ELF-1 (cell line): ENCODE results near the gene WDR45B.

Source experiments
- DNase-seq: peaks from one replicate; pipeline ENCODE4 v3.0.0-alpha.2; 2016; ENCODE audit warnings: low read depth, low spot score

WDR45B gene

DNA sequence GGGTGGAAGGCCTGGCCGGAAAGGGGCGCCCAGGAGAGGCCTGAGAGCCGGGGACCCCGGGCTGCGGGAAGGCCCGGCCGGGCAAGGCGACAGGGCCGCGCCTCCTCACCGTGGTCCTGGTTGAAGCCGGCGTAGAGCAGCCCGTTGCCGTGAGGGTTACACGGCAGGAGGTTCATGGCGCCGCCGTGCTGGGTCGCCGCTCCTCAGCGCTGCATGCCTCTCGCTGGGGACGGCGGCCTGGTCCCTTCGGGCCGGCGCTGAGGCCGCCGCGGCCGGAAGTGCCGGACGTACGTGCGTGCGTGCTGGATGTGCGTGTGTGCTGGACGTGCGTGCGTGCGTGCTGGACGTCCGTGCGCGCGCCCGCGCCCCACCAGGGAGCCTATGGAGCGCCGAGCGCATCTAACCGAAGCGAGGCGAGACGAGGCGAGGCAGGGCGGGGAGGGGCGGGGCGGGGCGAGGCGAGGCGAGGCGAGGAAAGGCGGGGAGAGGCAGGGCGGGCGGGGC is at the start of gene WDR45B:
Gene WDR45B, minus strand, starts transcription at position 280 of the 504 bp plus-strand sequence. Its CDS starts 104 bp downstream, at position 176.
- peak; percentile 97 for DNase-seq

DNA sequence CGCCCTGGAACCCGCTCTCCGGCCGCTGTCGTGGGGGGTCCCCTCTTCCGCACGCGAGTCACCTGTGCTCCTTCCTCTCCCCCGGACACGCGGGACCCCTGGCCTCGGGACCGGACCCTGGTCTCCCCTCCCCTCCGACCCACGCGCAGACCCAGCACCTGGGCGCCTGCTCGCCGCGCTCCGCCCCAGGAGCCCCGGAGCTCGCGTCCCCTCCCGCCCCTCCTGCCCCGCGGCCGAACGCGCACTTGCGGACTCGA is 49.5 kb upstream of the WDR45B start:
- no peak for DNase-seq

DNA sequence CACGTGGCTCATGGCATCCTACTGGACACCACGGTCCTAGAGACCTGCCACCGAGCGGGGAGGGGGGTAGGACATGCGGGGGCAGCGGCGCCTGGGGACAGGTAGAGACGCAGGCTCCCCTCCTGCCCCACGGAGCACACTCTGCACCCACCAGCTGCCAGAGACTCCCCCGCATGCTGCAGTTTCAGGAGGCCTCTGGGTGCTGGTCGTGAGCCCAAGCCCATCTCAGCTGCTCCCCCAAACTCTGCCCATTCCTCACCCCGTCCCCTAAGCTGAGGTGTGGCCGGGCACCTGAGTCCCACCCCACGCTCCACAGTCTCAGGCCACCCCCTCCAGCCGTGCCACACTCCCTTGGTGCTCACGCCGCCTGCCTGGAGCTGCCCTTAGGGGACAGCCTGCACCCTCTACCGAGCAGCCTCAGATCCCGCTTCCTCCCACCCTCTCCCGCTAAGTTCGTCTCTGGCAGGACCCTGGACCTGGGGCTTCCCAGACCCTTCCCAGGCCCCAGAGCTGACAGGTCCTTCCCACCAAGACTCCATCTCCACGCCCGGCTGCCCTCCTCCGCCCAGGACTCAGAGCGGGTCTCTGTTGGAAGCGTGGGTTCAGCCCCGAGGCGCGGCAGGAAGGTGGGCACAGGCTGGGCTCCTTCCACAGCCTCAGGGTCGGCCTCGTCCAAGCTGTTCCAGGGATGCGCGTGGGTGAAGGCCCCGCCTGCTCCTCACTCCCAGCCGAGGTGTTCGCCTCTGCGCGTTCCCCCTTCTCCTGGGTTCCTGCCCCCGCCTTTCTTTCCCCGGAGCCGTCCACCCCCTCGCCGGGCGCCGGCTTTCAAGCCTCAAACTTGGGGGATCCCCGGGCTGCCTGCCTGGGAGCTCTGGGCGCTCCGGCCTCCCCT is 48.9 kb upstream of the WDR45B start:
- no peak for DNase-seq

DNA sequence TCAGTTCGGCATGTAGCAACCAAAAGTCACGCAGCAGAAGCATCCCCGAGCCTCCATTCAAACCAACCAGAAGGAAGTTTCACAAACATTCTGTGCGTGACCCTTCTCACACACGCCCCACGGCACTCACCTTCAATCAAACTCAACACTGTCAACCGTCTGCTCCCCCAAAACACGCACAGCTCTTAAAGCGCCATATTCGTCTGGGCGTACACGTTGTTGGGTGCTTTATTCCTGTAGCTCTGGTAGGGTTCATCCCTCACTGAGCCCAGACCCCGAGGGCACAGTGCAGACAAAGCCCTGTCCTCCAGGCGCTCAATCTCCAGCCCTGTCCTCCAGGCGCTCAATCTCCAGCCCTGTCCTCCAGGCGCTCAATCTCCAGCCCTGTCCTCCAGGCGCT is 48.0 kb upstream of the WDR45B start:
- DNase-seq, result no peak

DNA sequence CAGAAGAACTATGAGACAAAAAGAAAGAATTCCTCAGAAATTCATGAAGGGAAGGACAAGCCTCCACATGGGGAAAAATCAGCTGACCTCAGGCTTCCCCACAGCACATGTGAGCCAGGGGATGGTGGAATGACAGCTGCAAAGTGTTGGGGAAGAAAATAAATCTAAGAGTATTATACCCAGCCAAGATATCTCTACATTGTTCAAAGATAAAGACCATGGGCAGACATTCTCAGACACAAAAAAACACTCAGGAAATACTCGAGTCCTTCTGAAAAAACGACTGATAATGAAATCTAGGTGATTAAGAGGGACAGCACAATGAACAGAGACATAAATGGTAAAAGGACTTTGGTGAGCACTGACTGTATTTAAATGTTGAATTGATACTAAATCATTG is 46.4 kb upstream of the WDR45B start:
- DNase-seq, result no peak

DNA sequence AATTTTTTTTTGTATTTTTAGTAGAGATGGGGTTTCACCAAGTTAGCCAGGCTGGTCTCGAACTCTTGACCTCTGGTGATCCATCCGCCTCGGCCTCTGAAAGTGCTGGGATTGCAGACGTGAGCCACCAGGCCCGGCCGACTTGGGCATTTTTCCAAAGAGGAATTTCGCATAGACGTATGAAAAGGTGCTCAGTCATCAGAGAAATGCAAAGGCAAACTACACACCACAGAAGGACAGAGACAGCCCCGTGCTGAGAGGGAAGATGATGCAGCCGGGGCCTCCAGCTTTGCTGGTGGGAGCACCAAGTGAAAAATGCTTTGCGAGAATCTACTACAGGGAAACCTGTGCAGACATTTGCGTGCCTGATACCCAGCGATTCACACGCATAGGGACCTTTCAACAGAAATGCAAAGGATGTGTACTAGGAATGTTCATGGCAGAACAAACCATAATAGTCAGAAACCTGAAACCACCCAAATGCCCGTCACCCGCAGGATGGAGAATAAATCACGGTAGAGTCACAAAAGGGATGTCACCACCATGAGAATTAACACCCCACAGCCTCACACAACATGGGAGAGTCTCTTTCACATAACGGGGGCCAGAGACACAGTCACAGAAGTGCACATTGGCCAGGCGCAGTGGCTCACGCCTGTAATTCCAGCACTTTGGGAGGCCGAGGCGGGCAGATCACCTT is 45.1 kb upstream of the WDR45B start:
- no peak for DNase-seq

DNA sequence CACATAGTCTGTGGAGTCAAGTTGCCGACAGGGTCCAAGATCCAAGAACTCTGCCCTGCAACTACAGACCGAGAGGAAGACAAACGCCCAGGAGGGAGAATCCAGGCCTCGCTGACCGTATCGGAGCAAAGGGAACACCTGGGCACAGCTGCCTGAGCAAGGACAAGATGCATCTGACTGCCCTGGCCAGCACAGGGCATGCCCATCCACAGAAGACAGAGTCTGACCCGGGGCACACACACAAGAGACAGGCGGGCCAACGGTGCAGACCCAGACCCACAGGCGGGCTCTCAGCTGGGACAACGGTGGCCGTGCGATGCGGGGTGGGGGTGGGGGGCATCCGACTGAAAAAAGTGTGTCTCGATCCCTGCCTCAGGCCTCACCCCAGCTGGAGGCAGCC is 44.0 kb upstream of the WDR45B start:
- no peak for DNase-seq

DNA sequence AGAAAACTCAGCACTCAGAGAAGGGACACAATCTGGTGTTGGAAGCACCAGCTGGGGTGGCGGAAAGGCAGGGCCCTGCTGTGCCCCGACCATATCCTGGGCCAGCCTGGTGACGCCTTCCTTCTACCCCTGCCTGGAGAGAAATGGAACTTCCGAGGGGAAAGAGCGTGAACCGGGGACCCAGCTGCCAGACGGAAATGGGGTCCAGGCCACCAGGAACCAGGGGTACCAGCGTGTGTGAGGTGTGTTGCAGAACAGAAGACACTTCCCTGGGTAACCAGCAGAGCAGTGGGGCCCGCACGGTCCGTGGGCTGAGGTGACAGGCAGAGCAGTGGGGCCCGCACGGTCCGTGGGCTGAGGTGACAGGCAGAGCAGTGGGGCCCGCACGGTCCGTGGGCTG is 43.5 kb upstream of the WDR45B start:
- DNase-seq, result no peak

DNA sequence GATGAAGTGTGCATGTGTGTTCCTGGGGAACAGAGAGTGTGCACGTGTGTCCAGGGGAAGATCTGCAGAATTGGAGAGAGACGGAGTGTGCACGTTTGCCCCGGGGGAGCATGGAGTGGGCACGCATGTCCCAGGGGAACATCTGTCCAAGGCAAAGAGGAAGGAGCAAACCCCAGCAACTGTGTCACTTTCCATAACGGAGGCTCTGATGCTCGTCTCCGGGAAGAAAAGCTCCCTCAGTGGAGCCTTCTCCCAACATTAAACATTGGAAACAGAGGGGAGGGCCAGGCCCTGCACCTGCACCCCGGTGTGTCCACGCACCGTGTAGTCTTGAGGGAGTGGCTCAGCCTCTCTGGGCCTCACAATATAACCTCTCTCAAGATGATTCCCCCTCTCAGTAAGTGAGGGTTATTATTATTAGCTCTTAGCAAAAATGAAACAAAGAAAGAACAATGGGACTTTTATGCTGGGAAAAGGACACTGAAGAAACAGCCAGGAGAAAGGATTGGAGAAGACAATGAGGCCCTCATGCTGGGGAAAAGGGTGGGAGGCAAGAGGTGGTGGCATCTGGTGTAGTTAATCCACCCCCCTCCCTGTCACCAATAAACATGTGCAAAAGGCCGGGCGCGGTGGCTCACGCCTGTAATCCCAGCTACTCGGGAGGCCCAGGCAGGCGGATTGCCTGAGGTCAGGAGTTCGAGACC is 42.7 kb upstream of the WDR45B start:
- DNase-seq, result no peak

DNA sequence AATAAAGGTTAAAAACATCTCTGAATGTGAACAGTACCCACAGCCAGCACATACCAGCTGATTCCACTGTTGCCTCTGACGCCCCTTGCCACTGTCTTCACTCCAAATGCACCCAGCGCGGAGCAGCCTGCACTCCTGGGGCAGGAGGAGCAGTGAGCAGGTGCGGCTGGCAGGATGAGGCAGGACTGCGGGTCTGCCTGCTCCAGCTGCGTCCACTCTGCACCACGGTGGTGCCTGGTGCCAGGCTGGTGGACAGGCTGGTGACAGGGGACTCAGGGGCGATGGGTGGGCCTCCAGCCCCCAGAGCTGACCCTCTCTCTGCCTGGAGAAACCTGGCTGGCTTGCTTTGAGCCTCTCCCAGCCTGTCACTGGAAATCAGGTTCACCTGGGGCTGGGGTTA is 40.8 kb upstream of the WDR45B start:
- DNase-seq, result no peak

DNA sequence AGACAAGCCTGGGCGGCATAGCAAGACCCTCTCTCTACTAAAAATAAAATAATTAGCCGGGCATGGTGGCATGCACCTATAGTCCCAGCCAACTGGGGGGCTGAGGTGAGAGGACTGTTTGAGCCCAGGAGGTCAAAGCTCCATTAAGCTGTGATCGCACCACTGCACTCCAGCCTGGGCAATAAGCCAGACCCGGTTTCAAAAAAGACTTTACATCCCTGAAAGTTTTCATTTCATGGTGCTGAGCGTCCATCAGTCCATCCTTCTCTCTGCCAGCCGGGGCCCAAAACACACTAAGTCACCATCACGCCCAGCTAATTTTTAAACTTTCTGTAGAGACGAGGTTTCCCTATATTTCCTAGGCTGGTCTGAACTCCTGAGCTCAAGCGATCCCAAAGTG is 39.6 kb upstream of the WDR45B start:
- DNase-seq, result no peak

DNA sequence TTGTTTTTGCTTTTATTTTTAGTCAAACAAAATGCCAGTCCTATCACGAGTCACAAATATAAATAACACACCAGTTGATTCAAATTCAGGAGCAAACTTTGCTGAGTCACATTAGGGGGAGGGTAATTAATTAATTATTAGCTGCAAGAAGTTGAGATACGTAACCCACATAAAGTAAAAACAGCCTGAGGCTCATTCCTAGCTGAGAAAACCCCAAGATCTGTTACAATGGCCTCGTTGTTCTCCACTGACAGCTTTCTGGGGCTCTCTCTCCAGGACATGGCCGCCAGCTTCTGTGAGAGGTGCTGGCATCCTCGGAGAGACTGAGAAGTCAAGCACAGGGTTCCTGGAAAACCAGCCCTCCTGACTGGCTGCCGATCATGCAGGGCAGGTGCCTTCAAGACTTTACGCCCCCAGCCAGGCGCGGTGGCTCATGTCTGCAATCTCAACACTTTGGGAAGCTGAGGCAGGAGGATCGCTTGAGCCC is 39.2 kb upstream of the WDR45B start:
- no peak for DNase-seq

DNA sequence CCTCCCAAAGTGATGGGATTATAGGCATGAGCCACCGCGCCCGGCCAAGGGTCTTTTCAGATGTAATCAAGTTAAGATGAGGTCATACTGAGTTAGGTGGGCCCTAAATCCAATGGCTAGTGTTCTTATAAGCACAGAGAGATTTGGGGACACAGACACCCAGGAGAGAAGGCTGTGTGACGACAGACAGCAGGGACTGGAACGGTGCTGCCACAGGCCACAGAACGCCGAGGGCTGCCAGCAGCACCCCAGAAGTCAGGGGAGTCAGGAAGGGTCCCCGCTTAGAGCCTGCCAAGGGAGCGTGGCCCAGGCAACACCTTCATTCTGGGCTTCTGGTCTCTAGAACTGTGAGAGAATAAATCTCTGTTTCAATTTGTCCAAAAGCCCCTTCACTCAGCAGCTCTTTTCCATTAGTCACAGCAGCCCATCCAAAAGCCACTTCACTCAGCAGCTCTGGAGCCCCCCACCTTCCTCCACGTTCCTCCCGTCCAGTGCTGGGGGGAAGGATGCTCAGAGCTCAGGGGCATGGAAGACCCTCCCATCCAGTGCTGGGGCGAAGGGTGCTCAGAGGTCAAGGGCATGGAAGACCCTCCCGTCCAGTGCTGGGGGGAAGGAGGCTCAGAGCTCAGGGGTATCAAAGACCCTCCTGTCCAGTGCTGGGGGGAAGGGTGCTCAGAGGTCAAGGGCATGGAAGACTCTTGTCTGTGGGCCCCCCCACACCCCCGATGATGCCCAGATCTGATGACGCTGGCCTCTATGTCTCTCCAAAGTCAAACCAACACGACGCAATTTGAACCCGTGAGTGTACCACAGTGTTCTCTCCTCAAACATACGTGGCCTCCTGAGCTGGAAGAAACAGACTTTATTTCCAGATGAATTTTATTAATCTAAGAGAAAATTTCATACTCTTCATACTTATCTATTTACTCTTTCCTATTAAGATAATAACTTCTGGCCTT is 38.4 kb upstream of the WDR45B start:
- no peak for DNase-seq

DNA sequence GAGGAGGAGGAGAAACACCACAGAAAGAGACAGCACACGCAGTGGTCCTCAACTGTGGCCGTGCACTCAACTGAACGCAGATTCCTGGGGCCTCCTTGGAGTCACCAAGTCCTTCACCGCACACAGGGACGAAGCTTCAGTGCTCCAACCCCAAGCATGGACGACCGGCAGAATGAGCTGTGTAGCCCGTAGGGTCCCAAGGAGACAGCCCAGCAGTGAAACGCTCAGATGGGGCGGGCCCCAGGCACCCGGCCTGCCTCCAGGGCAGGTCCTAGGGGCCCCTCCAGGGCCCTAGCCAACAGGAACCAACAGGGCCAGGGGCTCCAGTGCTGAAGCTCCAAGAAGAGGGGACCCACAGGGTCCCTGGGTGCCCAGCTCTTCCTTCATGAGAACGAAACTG is 37.0 kb upstream of the WDR45B start:
- no peak for DNase-seq

DNA sequence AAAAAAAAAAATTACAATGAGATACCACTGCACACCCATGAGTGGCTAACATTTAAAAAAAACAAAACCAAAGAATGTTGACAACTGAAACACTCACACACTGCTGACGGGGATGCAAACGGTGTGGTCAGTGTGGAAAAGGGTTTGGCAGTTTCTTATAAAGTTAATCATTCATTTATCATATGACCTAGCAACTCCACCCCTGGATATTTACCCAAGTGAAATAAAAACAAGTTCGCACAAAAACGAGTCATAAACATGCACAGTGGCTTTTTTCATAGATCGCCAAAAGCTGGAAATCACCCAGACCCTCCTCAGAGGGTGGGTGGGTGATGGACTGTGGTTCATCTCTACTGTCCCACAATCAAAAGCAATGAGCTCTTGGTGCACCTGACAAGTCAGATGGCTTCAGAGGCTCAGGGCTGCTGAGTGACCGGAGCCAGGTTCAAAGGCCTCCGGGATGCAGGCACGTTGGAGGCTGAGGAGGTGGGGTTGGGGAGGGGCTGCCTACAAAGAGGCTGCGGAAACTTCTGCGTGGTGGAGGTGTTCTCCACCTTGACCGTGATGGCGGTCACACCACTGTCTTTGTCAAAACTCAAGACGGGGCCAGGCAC is 36.1 kb upstream of the WDR45B start:
- no peak for DNase-seq

DNA sequence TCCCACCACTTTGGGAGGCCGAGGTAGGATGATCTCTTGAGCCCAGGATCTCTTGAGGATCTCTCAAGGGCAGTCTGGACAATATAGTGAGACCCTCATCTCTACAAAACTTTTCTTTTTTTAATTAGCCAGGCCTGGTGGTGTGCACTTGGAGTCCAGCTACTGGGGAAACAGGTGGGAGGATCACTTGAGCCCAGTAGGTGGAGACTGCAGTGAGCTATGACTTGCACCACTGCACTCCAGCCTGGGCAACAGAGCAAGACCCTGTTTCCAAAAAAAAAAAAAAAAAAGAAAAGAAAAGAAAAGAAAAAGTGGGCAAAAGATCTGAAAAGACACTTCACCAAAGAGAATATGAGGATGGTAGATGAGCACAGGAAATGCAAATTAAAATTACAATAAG is 35.3 kb upstream of the WDR45B start:
- DNase-seq, result no peak

DNA sequence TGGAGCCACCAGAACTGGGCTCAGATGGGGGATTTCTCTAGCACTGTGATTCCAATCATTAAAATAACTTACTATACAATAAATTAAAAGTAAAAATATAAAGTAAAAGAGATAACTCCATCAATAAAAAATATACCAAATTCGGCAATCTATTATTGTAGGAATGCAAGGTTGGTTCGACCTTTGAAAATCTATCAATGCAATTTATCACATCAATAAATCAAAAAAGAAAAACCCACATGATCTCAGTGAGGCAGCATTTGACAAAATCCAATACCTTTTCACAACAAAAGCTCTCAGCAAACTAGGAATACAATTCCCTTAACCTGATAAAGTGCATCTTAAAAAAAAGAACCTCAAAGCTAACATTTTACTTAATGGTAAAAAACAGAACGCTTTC is 33.3 kb upstream of the WDR45B start:
- DNase-seq, result no peak

DNA sequence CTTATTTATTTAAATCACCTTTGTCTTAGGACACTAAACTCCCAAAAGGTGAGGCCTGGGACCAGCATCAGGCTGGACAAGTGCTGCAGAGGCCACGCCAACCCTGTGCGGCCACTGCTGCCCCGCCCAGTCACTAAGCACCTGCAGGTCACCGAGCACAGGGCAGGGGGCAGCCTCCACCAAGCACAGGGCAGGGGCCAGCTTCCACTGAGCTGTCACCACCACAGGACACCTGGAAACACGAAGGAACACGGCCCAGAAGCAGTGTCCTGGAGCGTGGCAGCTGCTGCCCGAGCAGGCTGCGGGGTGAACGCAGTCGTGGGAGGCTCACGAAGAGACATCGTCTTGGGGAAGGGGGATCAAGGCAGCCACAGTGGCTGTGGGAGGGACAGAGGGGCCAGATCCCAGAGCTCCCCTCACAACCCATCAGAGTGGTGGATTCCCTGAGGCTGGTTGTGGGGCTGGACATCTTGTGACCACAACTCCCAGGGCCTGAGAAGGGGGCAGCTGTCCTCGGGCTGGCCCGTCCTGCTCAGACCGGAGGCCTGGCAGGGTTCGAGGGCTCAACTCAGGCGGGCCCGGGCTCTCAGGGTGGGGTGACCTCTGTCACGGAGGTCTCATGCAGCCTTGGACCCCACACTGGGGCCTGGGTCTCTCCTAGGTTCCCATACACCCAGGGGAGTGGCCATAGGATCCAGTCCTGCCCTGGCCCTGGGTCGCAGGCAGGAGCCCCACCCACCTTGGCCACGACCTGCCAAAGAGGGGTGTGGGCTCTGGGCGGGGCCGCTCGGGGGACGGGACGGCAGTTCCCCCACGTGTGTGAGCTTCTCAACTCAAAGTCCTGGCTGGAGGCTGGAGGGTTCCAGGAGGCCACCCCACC is 31.6 kb upstream of the WDR45B start:
- peak; percentile 45 for DNase-seq

DNA sequence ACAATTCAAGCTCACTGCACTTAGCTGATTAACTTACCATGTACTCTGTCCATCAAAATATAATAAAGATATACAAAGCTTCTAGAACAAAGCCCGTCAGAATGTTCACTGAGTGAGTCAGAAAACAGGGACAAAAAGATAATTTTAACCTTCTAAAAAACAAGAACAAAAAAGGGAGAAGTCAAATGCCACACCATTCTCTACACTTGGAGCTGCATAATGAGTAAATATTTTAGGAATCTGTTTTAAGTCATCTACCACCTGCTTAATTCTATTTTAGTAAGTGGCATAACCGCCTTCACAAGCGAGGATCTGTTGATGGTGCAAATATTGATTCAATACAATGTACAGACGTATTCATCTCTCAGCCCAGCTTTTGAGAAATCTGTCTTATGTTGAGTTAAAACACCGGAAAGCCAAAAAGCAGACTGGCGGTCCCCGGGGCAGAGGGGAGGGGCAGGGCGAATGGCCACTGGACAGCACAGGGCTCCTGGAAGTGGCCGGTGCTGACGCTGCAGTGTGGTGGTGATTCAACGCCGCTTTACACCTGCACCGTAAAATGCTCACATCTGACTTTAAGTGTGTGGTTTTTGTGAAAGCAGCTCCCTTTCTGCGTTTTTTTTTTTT is 30.1 kb upstream of the WDR45B start:
- DNase-seq, result no peak
